Stimulated activated effector memory CD8-positive, alpha-beta T cell treated with anti-CD3 and anti-CD28 coated beads, Interleukin-12 subunit alpha, Interleukin-12 subunit beta, amount 100 ng/mL, for 72 hours (primary cell): Measurements from ENCODE around the gene PTPN23.

Source experiments
- ATAC-seq: fragments of 150-1000 bp; cut with Tn5 transposase; 2 replicates; pipeline ENCODE4 v1.10.0; 2021
- DNase-seq, 2 donors: peaks; one replicate each; pipeline ENCODE4 v3.0.0; 2021 to 2022; ENCODE audit warnings: low spot score in 2 of 2
- H3K27ac Mint-ChIP-seq: one replicate; pipeline ENCODE4 v1.8.0; 2022; ENCODE audit warnings: mild to moderate bottlenecking, mixed read lengths
- H3K36me3 Mint-ChIP-seq: one replicate; pipeline ENCODE4 v1.8.0; 2022; ENCODE audit warnings: mild to moderate bottlenecking, mixed read lengths
- H3K4me1 Mint-ChIP-seq: one replicate; pipeline ENCODE4 v1.8.0; 2022; ENCODE audit warnings: mixed read lengths
- H3K4me3 Mint-ChIP-seq: one replicate; pipeline ENCODE4 v1.8.0; 2022; ENCODE audit warnings: mild to moderate bottlenecking, mixed read lengths
- H3K9me3 Mint-ChIP-seq: one replicate; pipeline ENCODE4 v1.8.0; 2022; ENCODE audit warnings: mixed read lengths

PTPN23 gene

GRCh38 chr3:47409284-47409683 is 28.5 kb downstream of the PTPN23 start:
- no peak for DNase-seq
- peaks cover 68% of the 10 kb centered on the region for H3K36me3 Mint-ChIP-seq

GRCh38 chr3:47409688-47410416 is 29.0 kb downstream of the PTPN23 start:
- no peak overlapping the region for H3K4me3 Mint-ChIP-seq
- ATAC-seq (no peak), DNase-seq (no peak)
- peaks cover 7% of the 10 kb centered on the region for H3K4me1 Mint-ChIP-seq
- H3K9me3 Mint-ChIP-seq = no peaks in the 10 kb centered on the region
- H3K27ac Mint-ChIP-seq = no peak overlapping the region
- H3K36me3 Mint-ChIP-seq = peaks cover 74% of the 10 kb centered on the region

More at GRCh38 chr3:47409284-47409683, 28.5 kb downstream of the PTPN23 start:
- Mint-ChIP-seq H3K27ac (no peak overlapping the region), H3K9me3 (no peaks in the 10 kb centered on the region), H3K4me3 (no peak overlapping the region), H3K4me1 (peaks cover 5% of the 10 kb centered on the region)
- no peak for ATAC-seq

- H3K4me3 Mint-ChIP-seq = no peak overlapping the region
- H3K4me1 Mint-ChIP-seq = peaks cover 12% of the 10 kb centered on the region
- peaks cover 79% of the 10 kb centered on the region for H3K36me3 Mint-ChIP-seq
- H3K9me3 Mint-ChIP-seq = no peaks in the 10 kb centered on the region
- H3K27ac Mint-ChIP-seq = no peak overlapping the region
- ATAC-seq (no peak), DNase-seq (no peak)
Observed at GRCh38 chr3:47410417-47410720, 29.5 kb downstream of the PTPN23 start.

GRCh38 chr3:47410801-47411646 is 30.2 kb downstream of the PTPN23 start:
- H3K4me3 Mint-ChIP-seq = no peak overlapping the region

GRCh38 chr3:47411696-47412452 is 31.1 kb downstream of the PTPN23 start:
- ATAC-seq (no peak), DNase-seq (no peak)
- Mint-ChIP-seq H3K4me3 (no peak overlapping the region), H3K4me1 (peaks cover 20% of the 10 kb centered on the region), H3K36me3 (peaks cover 89% of the 10 kb centered on the region), H3K9me3 (no peaks in the 10 kb centered on the region), H3K27ac (peak overlapping the region; percentile 78)

More at GRCh38 chr3:47410801-47411646, 30.2 kb downstream of the PTPN23 start:
- no peaks in the 10 kb centered on the region for H3K9me3 Mint-ChIP-seq
- no peak for DNase-seq
- H3K4me1 Mint-ChIP-seq = peaks cover 18% of the 10 kb centered on the region
- peaks cover 85% of the 10 kb centered on the region for H3K36me3 Mint-ChIP-seq
- H3K27ac Mint-ChIP-seq = peak overlapping the region; percentile 78
- no peak for ATAC-seq

- H3K36me3 Mint-ChIP-seq = peaks cover 87% of the 10 kb centered on the region
- DNase-seq = no peak
- no peak overlapping the region for H3K4me3 Mint-ChIP-seq
- H3K4me1 Mint-ChIP-seq = peaks cover 20% of the 10 kb centered on the region
- H3K9me3 Mint-ChIP-seq = no peaks in the 10 kb centered on the region
- no peak for ATAC-seq
- H3K27ac Mint-ChIP-seq = no peak overlapping the region
Observed at GRCh38 chr3:47412453-47412756, 31.6 kb downstream of the PTPN23 start.

GRCh38 chr3:47412842-47413520 is 32.2 kb downstream of the PTPN23 start:
- peak overlapping the region; percentile 81 for H3K27ac Mint-ChIP-seq
- H3K9me3 Mint-ChIP-seq = no peaks in the 10 kb centered on the region
- peaks cover 81% of the 10 kb centered on the region for H3K36me3 Mint-ChIP-seq
- H3K4me3 Mint-ChIP-seq = no peak overlapping the region
- peaks cover 20% of the 10 kb centered on the region for H3K4me1 Mint-ChIP-seq
- ATAC-seq = no peak
- no peak for DNase-seq

- no peak for DNase-seq
- H3K9me3 Mint-ChIP-seq = no peaks in the 10 kb centered on the region
- peak overlapping the region; percentile 81 for H3K27ac Mint-ChIP-seq
- no peak overlapping the region for H3K4me3 Mint-ChIP-seq
- peaks cover 20% of the 10 kb centered on the region for H3K4me1 Mint-ChIP-seq
- no peak for ATAC-seq
- H3K36me3 Mint-ChIP-seq = peaks cover 76% of the 10 kb centered on the region
Observed at GRCh38 chr3:47413751-47414150, 32.9 kb downstream of the PTPN23 start.

- DNase-seq = no peak
- peaks cover 20% of the 10 kb centered on the region for H3K4me1 Mint-ChIP-seq
- no peak for ATAC-seq
- no peaks in the 10 kb centered on the region for H3K9me3 Mint-ChIP-seq
- peaks cover 78% of the 10 kb centered on the region for H3K36me3 Mint-ChIP-seq
- H3K4me3 Mint-ChIP-seq = no peak overlapping the region
- H3K27ac Mint-ChIP-seq = no peak overlapping the region
Observed at GRCh38 chr3:47414161-47414564, 33.3 kb downstream of the PTPN23 start.

GRCh38 chr3:47414666-47415587 is 34.1 kb downstream of the PTPN23 start:
- ATAC-seq = no peak
- Mint-ChIP-seq H3K36me3 (peaks cover 78% of the 10 kb centered on the region), H3K4me3 (no peak overlapping the region), H3K4me1 (peaks cover 20% of the 10 kb centered on the region), H3K9me3 (no peaks in the 10 kb centered on the region), H3K27ac (peak overlapping the region; percentile 83)
- no peak for DNase-seq

- Mint-ChIP-seq H3K4me3 (no peak overlapping the region), H3K9me3 (no peaks in the 10 kb centered on the region), H3K4me1 (peaks cover 24% of the 10 kb centered on the region), H3K36me3 (peaks cover 83% of the 10 kb centered on the region), H3K27ac (peak overlapping the region; percentile 83)
- no peak for ATAC-seq
- DNase-seq = no peak
Observed at GRCh38 chr3:47416041-47416440, 35.2 kb downstream of the PTPN23 start.

GRCh38 chr3:47418167-47419082 is 37.6 kb downstream of the PTPN23 start:
- ATAC-seq (no peak), DNase-seq (no peak)
- Mint-ChIP-seq H3K9me3 (no peaks in the 10 kb centered on the region), H3K36me3 (peaks cover 63% of the 10 kb centered on the region), H3K4me3 (no peak overlapping the region), H3K4me1 (peaks cover 41% of the 10 kb centered on the region), H3K27ac (peak overlapping the region; percentile 89)
